GM23338 (cell line): ENCODE data around the gene KIF18B. TPM values are rescaled to one million over a fixed set of nuclear protein-coding genes. Genes with fewer than 3 reads are reported as not detected.

Experiments
- ATAC-seq: fragments of 200-7000 bp; cut with Tn5 transposase; 3 replicates; pipeline ENCODE4 v1.9.1; 2020
- DNase-seq: peaks from one replicate; pipeline ENCODE4 v3.0.0-alpha.2; 2015; ENCODE audit warnings: low spot score
- H2AFZ ChIP-seq: fragments of 200-600 bp; sonication (generic); 2 replicates; pipeline ENCODE4 v1.8.0; 2016; ENCODE audit warnings: antibody characterized with exemption, mild to moderate bottlenecking, moderate library complexity
- H3F3A ChIP-seq: fragments of 200-600 bp; sonication (generic); replicated peaks from 2 replicates; pipeline ENCODE4 v1.8.0; 2017; ENCODE audit warnings: antibody characterized with exemption, mixed run types, low read depth
- H3K27ac ChIP-seq: fragments of 200-600 bp; sonication (generic); 2 replicates; pipeline ENCODE4 v1.6.1; 2016; ENCODE audit warnings: low read depth
- H3K27me3 ChIP-seq: fragments of 200-600 bp; sonication (generic); 2 replicates; pipeline ENCODE4 v1.8.0; 2016; ENCODE audit warnings: mild to moderate bottlenecking, mixed run types, moderate library complexity; ENCODE audit not compliant: insufficient read depth
- H3K36me3 ChIP-seq: fragments of 200-600 bp; sonication (generic); 2 replicates; pipeline ENCODE4 v1.8.0; 2016; ENCODE audit warnings: mild to moderate bottlenecking; ENCODE audit not compliant: insufficient read depth
- H3K4me1 ChIP-seq: fragments of 200-600 bp; sonication (generic); 2 replicates; pipeline ENCODE4 v1.8.0; 2016; ENCODE audit warnings: mild to moderate bottlenecking, moderate library complexity; ENCODE audit not compliant: insufficient read depth
- H3K4me2 ChIP-seq: fragments of 200-600 bp; sonication (generic); 2 replicates; pipeline ENCODE4 v1.7.1; 2017; ENCODE audit warnings: mixed run types
- H3K4me3 ChIP-seq: fragments of 200-600 bp; sonication (generic); 2 replicates; pipeline ENCODE4 v1.6.1; 2016; ENCODE audit warnings: mixed run types
- H3K79me2 ChIP-seq: fragments of 200-600 bp; sonication (generic); replicated peaks from 2 replicates; pipeline ENCODE4 v1.8.0; 2017; ENCODE audit warnings: mild to moderate bottlenecking; ENCODE audit not compliant: insufficient read depth
- H3K9me2 ChIP-seq: fragments of 200-600 bp; sonication (generic); 2 replicates; pipeline ENCODE4 v1.8.0; 2017; ENCODE audit not compliant: insufficient read depth
- H4K20me1 ChIP-seq: fragments of 200-600 bp; sonication (generic); replicated peaks from 2 replicates; pipeline ENCODE4 v1.8.0; 2017; ENCODE audit warnings: mild to moderate bottlenecking; ENCODE audit not compliant: insufficient read depth
- H3K27ac Mint-ChIP-seq: 2 replicates; pipeline ENCODE4 v1.8.0; 2020; ENCODE audit warnings: inconsistent platforms, mild to moderate bottlenecking, moderate library complexity, mixed read lengths
- H3K27me3 Mint-ChIP-seq: 3 replicates; pipeline ENCODE4 v1.8.0; 2022; ENCODE audit warnings: low read depth, mild to moderate bottlenecking, moderate library complexity, mixed read lengths, inconsistent platforms; ENCODE audit not compliant: insufficient read depth, poor library complexity
- H3K36me3 Mint-ChIP-seq: 3 replicates; pipeline ENCODE4 v1.8.0; 2021; ENCODE audit warnings: low read depth, mild to moderate bottlenecking, inconsistent platforms, moderate library complexity, mixed read lengths
- H3K4me1 Mint-ChIP-seq: 3 replicates; pipeline ENCODE4 v1.8.0; 2020; ENCODE audit warnings: mild to moderate bottlenecking, inconsistent platforms, mixed read lengths
- H3K4me3 Mint-ChIP-seq: 3 replicates; pipeline ENCODE4 v1.8.0; 2021; ENCODE audit warnings: moderate library complexity, mild to moderate bottlenecking, inconsistent platforms, mixed read lengths
- H3K9me3 Mint-ChIP-seq: 3 replicates; pipeline ENCODE4 v1.8.0; 2020; ENCODE audit warnings: moderate library complexity, mild to moderate bottlenecking, inconsistent platforms, mixed read lengths
- CTCF ChIP-seq, 2 experiments: fragments of 200-600 bp in 1 of 2; sonication (generic) in 1 of 2; conservative IDR thresholded peaks; 2 replicates each; pipeline versions ENCODE4 v1.5.1 to v1.6.1; 2016 to 2017; ENCODE audit warnings: antibody characterized with exemption in 2 of 2, low read depth in 2 of 2, mild to moderate bottlenecking in 2 of 2, moderate library complexity in 1 of 2
- ETS1 ChIP-seq: IDR thresholded peaks from 2 replicates; pipeline ENCODE4 v1.6.1; 2016; ENCODE audit warnings: antibody characterized with exemption
- EZH2phosphoT487 ChIP-seq: fragments of 200-600 bp; sonication (generic); IDR thresholded peaks from one replicate; pipeline ENCODE4 v1.8.1; 2018; ENCODE audit warnings: antibody characterized with exemption; ENCODE audit not compliant: unreplicated experiment
- JUNB ChIP-seq: IDR thresholded peaks from one replicate; pipeline ENCODE4 v1.6.1; 2016; ENCODE audit warnings: antibody characterized with exemption; ENCODE audit not compliant: unreplicated experiment
- NANOG ChIP-seq: IDR thresholded peaks from 2 replicates; pipeline ENCODE4 v1.6.1; 2016; ENCODE audit warnings: antibody characterized with exemption, borderline replicate concordance
- POLR2AphosphoS5 ChIP-seq: IDR thresholded peaks from 2 replicates; pipeline ENCODE4 v1.6.1; 2016; ENCODE audit warnings: antibody characterized with exemption, low read depth
- REST ChIP-seq: IDR thresholded peaks from one replicate; pipeline ENCODE4 v1.6.1; 2018; ENCODE audit warnings: antibody characterized with exemption; ENCODE audit not compliant: unreplicated experiment
- ZNF114 ChIP-seq: fragments of 250-450 bp; sonication (Bioruptor Pico); IDR thresholded peaks from 2 replicates; pipeline ENCODE4 v1.5.0; 2020; ENCODE audit warnings: mild to moderate bottlenecking, moderate library complexity
- ZNF331 ChIP-seq: fragments of 250-450 bp; sonication (Bioruptor Pico); IDR thresholded peaks from 2 replicates; pipeline ENCODE4 v1.5.0; 2020; ENCODE audit warnings: low read depth, mild to moderate bottlenecking, moderate library complexity
- ZNF462 ChIP-seq: fragments of 250-450 bp; sonication (Bioruptor Pico); IDR thresholded peaks from 2 replicates; pipeline ENCODE4 v1.5.0; 2020; ENCODE audit warnings: mild to moderate bottlenecking, moderate library complexity
- polyA plus RNA-seq: library from polyadenylated mRNA; unstranded; fragments of >200 nt; fragmentation: Nextera tagmentation; extraction: Ambion mirVana; gene quantifications from 2 replicates; pipeline ENCODE4 v1.2.1, GENCODE V29; 2016
- total RNA-seq: library from RNA; depleted of rRNA; stranded (reverse); fragments of >200 nt; shearing (Covaris generic); gene quantifications from 2 replicates; pipeline ENCODE4 v1.2.3, GENCODE V29; 2014

Gene KIF18B
- total and polyA plus RNA-seq, 2 experiments from 2014 or later = 14.1 to 28.4 TPM

GRCh38 chr17:44968225-44969143, 20.9 kb upstream of the KIF18B start, which contains the start of gene C1QL1:
C1QL1 (minus strand) TSS chr17:44968303; CDS start chr17:44968048, 255 bp downstream.
- H2AFZ ChIP-seq = peak within 1 kb of the TSS; percentile 81
- Mint-ChIP-seq H3K36me3 (no peaks in the 10 kb centered on the region; the same call in 2 of the 3 replicates), H3K4me3 (peak within 1 kb of the TSS; percentile 74), H3K27ac (no peak within 1 kb of the TSS), H3K9me3 (no peaks in the 10 kb centered on the region; the same call in 2 of the 3 replicates), H3K4me1 (peaks cover 33% of the 10 kb centered on the region), H3K27me3 (peaks cover 48% of the 10 kb centered on the region)
- TF ChIP-seq NANOG = no peak
- peak; percentile 55; the same call in 1 of the 2 replicates for TF ChIP-seq POLR2AphosphoS5
- no peak for TF ChIP-seq REST
- no peak for TF ChIP-seq ZNF331
- TF ChIP-seq JUNB = no peak
- no peak for TF ChIP-seq EZH2phosphoT487
- TF ChIP-seq ETS1 = no peak
- TF ChIP-seq ZNF114 = no peak
- TF ChIP-seq ZNF462 (CRISPR knock-in tag) = no peak
- peak; percentile 59 to 66 for TF ChIP-seq CTCF (conservative IDR thresholded peaks at IDR 0.05; ENCODE audit: low read depth in 2 of 2)
- no peaks in the 10 kb centered on the region for H3K79me2 ChIP-seq
- no peaks in the 10 kb centered on the region for H3K36me3 ChIP-seq
- peaks cover 37% of the 10 kb centered on the region for H3K4me1 ChIP-seq
- peak within 1 kb of the TSS; percentile 99 for H3K4me2 ChIP-seq
- peak; percentile 43 for ATAC-seq
- H3K27ac ChIP-seq = no peak within 1 kb of the TSS
- H3K9me2 ChIP-seq = no peaks in the 10 kb centered on the region
- DNase-seq = peak; percentile 96
- peaks cover 73% of the 10 kb centered on the region for H3K27me3 ChIP-seq
- H3F3A ChIP-seq = peaks cover 35% of the 10 kb centered on the region
- peak within 1 kb of the TSS; percentile 88 for H3K4me3 ChIP-seq
- H4K20me1 ChIP-seq = no peaks in the 10 kb centered on the region
